Measurements from ENCODE around the gene EBF3.

EBF3 gene

GRCh38 chr10:129887986-129888783, 75.9 kb downstream of the EBF3 start:
- no peak for DNase-seq

DNA sequence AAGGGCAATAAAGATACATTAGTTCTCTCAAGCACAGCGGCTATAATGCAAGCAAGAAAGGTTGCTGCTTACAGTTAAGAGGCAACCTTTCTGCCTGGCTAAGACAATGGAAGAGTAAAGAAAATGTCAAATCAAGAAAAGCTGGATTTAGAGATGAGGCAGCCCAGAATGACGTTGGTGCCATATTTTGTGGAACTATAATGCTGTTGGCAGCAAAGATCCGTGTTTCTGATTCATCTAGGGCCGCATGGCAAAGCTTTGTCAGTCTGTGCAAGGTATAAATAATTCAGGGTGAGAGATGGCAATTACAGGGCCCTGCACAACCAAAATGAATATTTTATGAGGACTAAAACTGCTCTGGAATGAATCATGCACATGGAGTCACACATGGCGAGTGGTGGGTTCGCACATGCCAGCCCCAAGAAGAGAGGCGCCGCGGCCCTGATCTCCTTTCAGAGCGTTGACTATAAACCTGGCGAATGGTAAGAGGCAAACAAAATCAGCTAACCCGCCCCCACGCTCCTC, 76.6 kb downstream of the EBF3 start:
- DNase-seq, result no peak

DNA sequence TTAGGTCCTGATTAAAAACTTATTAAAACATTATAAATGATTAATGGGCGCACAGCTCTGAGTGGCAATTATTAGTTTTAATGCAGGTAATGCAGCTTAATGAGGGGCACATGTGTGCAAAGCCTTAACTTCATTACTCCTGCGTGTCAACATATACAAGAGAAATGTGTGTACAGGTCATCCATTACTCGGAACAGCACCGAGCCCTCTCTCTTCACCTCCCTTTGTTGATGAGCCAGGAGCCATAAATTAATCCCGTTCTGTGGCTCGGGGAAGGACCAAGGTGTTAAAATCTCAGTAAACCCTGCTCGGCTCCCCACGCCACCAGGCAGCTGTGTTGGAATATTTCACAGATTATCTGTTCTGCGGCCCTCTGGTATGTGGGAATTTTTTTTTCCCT, 77.8 kb downstream of the EBF3 start:
- DNase-seq, result no peak

DNA sequence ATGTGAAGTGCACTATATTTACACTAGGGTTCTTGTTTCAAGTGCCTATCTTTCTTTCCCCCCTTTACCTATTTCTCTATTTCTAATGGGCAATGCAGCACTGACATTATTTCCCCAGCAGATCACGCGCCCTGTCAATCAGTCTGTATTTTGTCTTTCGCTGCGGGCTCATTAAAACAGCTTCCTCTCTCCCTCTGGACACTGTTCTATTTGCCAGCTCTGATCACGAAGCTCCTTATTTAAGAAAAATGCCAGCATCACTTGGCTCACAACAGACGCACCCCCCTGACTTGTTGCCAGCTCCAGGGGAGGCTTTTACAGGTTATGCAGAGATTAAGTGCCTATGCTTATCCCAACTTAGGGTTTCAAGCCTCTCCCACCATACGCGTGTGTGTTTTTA, 78.5 kb downstream of the EBF3 start:
- DNase-seq, result no peak

- no peak for DNase-seq
These were observed 79.5 kb downstream of the EBF3 start for GRCh38 chr10:129884398-129885078.

DNA sequence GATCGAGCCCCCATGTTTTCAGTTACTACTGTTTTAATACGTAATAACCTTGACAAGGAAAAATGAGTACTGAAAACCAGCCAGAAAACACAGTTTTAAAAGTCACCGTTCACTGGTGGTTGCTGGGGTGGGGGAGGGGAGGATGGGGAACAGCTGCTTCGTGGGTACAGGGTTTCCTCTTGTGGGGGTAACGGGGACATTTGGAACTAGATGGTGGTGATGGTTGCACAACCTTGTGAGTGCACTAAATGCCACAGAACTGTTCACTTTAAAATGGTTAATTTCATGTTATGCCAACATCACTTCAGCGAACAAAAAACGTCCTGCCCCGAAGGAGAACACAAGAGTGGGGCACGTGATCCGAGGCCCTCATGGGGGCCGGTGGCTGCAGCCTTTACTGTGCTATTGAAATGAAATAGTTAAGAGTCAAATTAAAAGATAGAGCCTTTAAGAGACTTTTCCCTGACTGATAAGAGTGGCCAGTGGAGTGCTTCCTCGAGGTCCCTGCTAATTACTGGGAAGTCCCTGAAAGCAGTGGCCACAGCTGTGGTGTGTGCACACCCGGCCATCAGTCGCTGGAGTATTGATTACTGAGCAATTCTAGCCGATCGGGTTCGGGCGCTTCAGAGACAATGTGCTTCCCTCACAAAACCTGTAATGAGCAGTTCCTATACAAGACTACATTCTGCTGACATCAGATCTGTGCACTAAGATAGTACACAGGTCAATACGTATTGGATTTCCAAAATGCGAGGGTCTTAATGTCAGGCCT, 80.3 kb downstream of the EBF3 start:
- no peak for DNase-seq

- DNase-seq, result no peak
These were observed 81.0 kb downstream of the EBF3 start for GRCh38 chr10:129883029-129883428.

DNA sequence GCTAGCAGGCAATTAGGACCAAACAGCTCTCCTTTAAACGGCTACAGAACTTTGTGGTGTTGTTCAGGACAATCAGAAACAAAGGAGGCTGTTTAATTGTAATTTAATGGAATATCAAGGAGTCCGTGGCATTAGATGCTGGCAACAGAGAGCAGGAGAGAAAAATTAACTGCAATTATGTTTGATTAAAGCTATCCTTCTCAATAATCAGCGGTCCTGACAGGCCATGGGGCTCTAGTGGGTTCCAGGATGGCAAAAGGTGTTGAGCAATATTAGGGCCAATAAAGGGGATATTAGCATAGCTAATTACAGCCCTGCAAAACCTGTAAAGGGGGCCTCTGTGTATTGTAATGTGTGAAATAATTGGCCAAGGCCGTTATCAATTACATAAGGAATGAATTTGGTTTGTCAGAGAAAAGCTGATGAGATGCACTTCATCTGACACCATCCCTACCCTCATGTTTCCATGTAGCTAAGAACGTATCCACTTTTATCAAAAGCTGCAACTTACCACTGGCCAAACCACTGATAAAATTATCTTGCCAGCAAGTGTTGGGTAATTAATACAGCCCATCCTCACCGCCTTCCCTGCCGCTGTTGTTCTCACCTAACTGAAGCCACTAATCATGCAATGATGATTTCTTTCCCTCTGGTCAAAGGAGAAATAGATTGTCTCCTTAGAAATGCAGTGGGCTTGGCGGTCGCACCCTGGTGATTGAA, 81.6 kb downstream of the EBF3 start:
- DNase-seq, result no peak

DNA sequence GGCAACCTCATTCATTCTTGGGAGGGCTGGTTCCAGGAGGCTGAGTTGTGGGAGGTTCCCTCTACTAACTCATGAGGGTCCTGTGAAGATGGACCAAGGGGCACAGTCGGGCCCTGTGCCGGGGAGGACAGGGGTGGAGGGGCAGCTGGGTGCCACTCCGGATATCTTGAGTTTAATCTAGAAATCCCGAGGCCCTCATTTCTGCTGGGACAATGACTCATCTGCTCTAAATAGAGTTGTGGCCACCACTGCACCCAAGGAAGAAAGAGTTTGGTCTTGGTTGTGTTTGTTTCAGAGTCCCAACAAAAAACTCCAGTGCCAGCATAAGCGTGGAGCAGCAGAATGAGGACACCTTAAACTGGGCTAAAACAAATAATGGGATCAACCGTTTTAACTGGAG, 82.4 kb downstream of the EBF3 start:
- DNase-seq, result no peak

GRCh38 chr10:129880191-129880870, 83.7 kb downstream of the EBF3 start:
- no peak for DNase-seq

- DNase-seq, result no peak
These were observed 84.4 kb downstream of the EBF3 start for GRCh38 chr10:129879655-129880054.

- DNase-seq, result no peak
These were observed 85.2 kb downstream of the EBF3 start for GRCh38 chr10:129878835-129879234.

DNA sequence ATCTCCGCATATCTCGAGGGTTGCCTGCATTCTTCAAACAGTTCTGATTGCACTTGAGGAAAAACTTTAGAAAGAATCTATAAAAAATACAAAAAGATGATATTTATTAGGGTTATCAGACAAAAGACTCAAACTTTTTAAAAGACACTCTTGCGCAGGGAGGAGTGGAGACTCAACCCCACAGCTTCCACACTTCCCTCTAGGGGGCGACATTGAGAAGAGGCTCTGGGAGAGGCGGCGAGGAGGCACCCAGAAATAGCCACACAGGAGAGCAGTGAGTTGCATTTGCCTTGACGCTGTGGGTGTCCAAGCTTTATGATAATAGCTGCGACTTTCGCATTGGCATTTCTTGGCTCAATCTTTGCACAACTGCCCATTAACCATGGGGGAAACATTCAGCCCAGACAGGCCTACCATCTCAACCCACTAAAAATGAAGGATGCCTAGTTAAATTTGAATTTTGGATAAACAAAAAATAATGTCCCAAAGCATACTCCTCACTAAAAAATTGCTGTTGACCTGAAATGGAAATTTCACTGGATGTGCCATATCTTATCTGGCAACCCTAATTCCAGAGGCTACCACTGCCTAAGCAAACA, 86.2 kb downstream of the EBF3 start:
- no peak for DNase-seq

DNA sequence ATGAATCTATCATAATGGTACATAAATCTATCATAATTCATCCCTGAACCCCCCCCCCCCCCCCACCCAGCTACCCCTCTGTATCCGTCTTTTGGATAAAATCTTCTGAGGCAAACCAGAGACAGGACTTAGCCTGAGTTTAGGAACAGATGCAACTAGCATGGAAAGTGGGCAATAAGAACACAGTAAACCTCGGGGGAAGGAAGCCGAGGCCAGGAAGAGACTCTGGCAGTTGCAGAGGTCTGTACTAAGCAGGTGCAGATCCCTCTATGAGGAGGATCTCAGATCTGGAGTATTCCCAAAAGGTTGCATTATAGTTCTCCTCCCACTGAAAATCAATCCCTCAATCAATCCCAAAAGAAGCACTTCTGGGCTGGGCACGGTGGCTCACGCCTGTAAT, 87.2 kb downstream of the EBF3 start:
- no peak for DNase-seq

GRCh38 chr10:129875993-129876726, 87.9 kb downstream of the EBF3 start:
- no peak for DNase-seq

DNA sequence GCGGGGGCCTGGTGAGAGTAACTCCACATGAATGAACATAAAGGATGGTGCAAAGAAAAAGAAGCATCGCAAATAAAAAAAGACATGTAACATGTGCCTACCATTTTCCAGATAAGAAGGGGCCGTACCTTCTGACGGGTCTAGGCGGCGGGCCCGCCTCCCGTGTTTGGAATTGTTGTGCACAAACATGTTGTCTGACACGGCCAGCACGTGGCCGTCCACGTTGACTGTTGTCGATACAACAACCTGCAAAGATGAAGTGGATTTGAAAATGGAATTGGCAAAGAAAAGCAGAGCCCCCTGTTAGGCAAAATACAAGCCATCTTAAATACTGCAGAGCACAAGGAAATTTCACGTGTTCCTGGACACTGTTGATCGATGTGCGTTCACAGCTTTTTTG, 90.7 kb downstream of the EBF3 start:
- no peak for DNase-seq

- no peak for DNase-seq
These were observed 92.1 kb downstream of the EBF3 start for GRCh38 chr10:129871966-129872365.

- no peak for DNase-seq
These were observed 93.0 kb downstream of the EBF3 start for GRCh38 chr10:129870961-129871621.

DNA sequence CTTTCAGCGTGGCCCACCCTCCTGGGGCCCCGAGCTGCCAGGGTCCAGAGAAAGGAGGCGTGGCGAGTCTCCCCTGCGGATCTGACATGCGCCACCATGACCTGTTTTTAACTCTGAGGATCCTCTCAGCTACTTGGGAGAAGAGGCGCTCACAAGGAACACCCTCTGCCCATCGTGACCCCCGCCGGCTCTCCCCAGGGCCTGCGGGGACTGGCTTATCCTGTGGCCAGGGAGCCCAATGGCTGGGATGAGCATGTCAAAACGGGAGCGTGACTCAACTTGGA, 93.7 kb downstream of the EBF3 start:
- DNase-seq, result no peak

- DNase-seq, result no peak
These were observed 94.2 kb downstream of the EBF3 start for GRCh38 chr10:129869596-129870473.

Data from midbrain (tissue), 1 donor.